HEK293T (cell line): ENCODE measurements around the gene PNLIP.

Source experiments
- ELF4 ChIP-seq: fragments of 450-650 bp; IDR thresholded peaks from 2 replicates; pipeline ENCODE4 v1.6.1; 2017; ENCODE audit warnings: antibody characterized with exemption
- SP1 ChIP-seq: fragments of 450-650 bp; IDR thresholded peaks from 2 replicates; pipeline ENCODE4 v1.6.1; 2017
- TARDBP ChIP-seq: fragments of 450-650 bp; IDR thresholded peaks from 2 replicates; pipeline ENCODE4 v1.6.1; 2016

DNA sequence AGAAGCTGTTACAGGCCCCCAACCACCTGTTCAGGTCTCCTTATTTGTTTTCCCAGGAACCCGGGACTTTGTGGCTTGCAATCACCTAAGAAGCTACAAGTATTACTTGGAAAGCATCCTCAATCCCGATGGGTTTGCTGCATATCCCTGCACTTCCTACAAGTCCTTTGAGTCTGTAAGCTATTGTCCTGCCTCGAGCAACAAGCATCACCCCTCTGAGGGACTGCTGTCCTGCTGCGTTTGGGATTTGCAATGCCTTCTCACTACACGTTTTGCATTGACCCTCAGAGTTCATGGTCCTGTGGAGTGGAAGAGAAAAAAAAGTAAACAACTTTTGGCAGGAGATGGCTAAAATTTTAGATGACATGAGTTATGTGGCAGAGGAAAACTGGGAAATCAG, 54.3 kb downstream of the PNLIP start:
- TF ChIP-seq TARDBP (no peak), SP1 (no peak), ELF4 (no peak)
